Measurements from ENCODE around the gene DRC1.

DRC1 gene

DNA sequence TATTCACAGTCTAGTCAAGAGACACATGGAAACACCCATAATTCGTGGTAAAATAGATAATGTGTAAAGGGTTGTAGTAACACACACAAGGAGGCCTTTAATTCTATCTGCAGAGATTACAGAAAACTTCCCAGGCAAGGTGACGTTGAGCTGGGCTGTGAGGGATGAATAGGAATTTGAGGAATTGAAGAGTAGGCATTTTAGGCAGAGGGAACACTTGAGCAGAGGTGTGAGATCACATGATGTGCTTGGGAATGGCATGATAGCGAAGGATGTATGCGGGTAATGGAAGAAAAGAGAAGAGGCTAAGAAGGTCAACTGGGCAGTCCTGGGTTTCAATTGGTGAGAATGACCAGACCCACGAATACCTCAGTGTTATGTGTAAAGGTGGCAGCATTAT lies 20.2 kb downstream of the DRC1 start:
- no peak for DNase-seq (ENCODE audit: low spot score)
- TF ChIP-seq CTCF (IDR thresholded peaks at IDR 0.05; ENCODE audit: extremely low read depth, missing control alignments) = no peak

- no peak for DNase-seq (ENCODE audit: low spot score)
- no peak for TF ChIP-seq CTCF (IDR thresholded peaks at IDR 0.05; ENCODE audit: extremely low read depth, missing control alignments)
Observed at GRCh38 chr2:26422947-26423629, 21.4 kb downstream of the DRC1 start.

GRCh38 chr2:26423750-26424149 lies 22.0 kb downstream of the DRC1 start:
- TF ChIP-seq CTCF (IDR thresholded peaks at IDR 0.05; ENCODE audit: extremely low read depth, missing control alignments) = no peak
- no peak for DNase-seq (ENCODE audit: low spot score)

GRCh38 chr2:26424221-26424620 lies 22.5 kb downstream of the DRC1 start:
- no peak for DNase-seq (ENCODE audit: low spot score)
- no peak for TF ChIP-seq CTCF (IDR thresholded peaks at IDR 0.05; ENCODE audit: extremely low read depth, missing control alignments)

DNA sequence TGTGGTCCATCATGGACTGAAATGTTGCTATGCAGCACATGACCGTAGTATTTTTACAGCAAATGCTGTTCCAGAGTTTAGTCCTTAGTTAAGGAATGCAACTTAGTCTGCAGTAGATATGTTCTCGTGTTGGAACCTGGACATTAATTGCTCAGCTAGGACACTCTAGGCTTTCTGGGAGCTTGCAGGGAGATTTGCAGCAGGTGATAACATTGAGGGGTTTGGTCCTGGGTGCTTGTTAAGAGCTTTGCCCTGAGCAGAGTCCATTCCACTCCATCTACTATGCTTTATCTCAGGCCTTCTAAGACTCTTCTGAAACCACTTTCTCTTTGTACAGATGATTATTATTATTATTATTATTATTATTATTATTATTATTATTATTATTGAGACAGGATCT lies 27.1 kb downstream of the DRC1 start:
- no peak for TF ChIP-seq CTCF (IDR thresholded peaks at IDR 0.05; ENCODE audit: extremely low read depth, missing control alignments)
- no peak for DNase-seq (ENCODE audit: low spot score)

DNA sequence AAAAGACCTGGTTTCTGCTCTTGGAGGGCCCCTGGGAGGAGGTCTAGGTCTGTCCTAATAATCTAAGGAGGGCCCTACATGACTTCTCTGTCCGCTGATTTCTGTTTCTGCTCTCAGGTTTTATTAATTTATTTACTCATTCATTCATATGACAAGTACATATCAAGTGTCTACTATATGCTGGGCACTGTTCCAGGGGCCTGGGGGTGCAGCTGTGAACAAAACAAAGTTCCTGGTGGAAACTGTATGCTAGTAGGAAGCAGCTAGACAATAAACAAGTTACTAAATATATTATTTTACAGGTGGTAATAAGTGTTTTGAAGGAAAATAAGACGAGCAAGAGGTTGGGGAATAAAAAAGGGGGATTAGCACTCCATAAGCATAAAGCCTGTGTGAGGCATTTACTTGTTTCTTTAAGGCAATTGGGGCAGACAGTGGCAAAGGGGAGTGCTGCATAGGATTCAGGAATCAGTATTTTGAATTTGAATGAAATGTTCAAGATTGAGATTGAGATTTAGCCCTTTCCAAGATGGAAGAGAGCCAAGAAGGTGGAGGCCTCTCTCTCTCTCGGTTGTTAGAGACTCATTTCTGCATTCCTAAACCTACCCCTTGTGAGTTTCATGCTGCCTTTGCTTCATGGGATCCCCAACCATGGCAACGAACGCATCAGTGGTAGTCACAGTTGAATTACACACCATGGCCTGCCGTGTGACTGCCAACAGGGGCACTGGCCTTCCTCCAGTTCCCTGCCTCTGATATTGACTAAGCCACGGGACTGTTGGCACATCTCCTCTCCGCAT lies 28.3 kb downstream of the DRC1 start:
- TF ChIP-seq CTCF (IDR thresholded peaks at IDR 0.05; ENCODE audit: extremely low read depth, missing control alignments) = no peak
- no peak for DNase-seq (ENCODE audit: low spot score)

- TF ChIP-seq CTCF (IDR thresholded peaks at IDR 0.05; ENCODE audit: extremely low read depth, missing control alignments) = no peak
Observed at GRCh38 chr2:26430826-26431225, 29.1 kb downstream of the DRC1 start.

More at GRCh38 chr2:26430826-26431225, 29.1 kb downstream of the DRC1 start:
- no peak for DNase-seq (ENCODE audit: low spot score)
